ENCODE measurements around the gene CPB1. TPM values are rescaled to one million over a fixed set of nuclear protein-coding genes. Genes with fewer than 3 reads are reported as not detected.

CPB1 gene
- total and polyA plus RNA-seq, 10 of the 15 experiments (the other 5 are each of a cell fraction or from before 2014, with no cell fraction given), result 4.8 TPM; not detected in 9

DNA sequence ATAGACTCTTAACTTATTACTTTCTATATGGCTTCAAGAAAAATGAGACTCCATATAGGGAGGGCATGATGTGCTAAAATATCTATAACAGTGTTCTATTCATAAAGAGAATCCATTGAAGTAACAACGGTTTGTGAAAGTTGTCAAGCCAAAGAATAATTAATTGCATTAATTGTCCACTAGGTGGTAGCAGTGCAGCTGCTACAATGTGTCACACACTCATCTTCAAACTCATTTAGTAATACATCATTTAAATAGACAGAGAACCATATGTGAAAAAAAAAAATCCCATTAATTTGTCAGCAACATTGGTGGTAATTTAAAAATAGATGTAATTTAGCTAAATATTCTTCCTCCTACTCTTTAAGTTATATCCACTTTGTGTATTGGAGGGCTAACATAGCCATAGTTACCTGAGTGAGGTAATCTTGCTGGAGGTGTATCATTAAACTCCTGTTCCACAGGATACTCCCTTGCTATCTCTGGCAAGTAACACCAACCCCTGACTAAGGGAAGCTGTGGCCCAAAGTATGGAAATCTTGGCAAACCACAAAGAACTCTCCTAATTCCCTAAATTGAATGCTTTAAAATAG, 33.8 kb downstream of the CPB1 start (continued):
- TF ChIP-seq, protein P1, sequence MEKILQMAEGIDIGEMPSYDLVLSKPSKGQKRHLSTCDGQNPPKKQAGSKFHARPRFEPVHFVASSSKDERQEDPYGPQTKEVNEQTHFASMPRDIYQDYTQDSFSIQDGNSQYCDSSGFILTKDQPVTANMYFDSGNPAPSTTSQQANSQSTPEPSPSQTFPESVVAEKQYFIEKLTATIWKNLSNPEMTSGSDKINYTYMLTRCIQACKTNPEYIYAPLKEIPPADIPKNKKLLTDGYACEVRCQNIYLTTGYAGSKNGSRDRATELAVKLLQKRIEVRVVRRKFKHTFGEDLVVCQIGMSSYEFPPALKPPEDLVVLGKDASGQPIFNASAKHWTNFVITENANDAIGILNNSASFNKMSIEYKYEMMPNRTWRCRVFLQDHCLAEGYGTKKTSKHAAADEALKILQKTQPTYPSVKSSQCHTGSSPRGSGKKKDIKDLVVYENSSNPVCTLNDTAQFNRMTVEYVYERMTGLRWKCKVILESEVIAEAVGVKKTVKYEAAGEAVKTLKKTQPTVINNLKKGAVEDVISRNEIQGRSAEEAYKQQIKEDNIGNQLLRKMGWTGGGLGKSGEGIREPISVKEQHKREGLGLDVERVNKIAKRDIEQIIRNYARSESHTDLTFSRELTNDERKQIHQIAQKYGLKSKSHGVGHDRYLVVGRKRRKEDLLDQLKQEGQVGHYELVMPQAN (conservative IDR thresholded peaks at IDR 0.05), result no peak
- TF ChIP-seq KLF5 (IDR thresholded peaks at IDR 0.05; ENCODE audit: partially characterized antibody), result no peak
- TF ChIP-seq, protein P2, sequence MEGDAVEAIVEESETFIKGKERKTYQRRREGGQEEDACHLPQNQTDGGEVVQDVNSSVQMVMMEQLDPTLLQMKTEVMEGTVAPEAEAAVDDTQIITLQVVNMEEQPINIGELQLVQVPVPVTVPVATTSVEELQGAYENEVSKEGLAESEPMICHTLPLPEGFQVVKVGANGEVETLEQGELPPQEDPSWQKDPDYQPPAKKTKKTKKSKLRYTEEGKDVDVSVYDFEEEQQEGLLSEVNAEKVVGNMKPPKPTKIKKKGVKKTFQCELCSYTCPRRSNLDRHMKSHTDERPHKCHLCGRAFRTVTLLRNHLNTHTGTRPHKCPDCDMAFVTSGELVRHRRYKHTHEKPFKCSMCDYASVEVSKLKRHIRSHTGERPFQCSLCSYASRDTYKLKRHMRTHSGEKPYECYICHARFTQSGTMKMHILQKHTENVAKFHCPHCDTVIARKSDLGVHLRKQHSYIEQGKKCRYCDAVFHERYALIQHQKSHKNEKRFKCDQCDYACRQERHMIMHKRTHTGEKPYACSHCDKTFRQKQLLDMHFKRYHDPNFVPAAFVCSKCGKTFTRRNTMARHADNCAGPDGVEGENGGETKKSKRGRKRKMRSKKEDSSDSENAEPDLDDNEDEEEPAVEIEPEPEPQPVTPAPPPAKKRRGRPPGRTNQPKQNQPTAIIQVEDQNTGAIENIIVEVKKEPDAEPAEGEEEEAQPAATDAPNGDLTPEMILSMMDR (IDR thresholded peaks at IDR 0.05 in 2 of 3, conservative IDR thresholded peaks at IDR 0.05 in 1 of 3; ENCODE audit: control insufficient read depth in 2 of 3, extremely low read depth in 1 of 3, insufficient read depth in 1 of 3, low read depth in 3 of 3, low read length in 3 of 3), result peak; percentile 45 to 65 (median 46); a peak in 5 of 6 replicates

DNA sequence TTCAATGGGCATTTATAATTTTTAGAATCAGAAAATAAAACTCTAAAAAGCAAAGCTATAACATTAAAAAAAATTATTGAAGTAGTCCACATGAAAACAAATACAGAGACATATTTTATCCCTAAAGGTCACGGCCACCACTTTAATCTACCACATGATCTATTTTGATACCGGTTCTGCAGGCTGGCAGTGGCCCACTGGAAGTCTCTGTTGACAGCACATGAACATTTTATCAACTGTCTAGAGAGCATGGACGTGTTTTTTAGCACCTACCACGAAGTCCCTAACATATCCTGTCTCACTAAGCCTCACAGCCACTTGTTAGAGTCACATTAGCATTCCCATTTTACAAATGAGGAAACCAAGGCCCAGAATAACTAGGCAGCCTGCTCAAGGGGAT, 35.7 kb downstream of the CPB1 start:
- BruUV-seq (replicated peaks), result no TSS peak
- no peaks in the 10 kb centered on the region for H3K36me3 ChIP-seq (ENCODE audit: control insufficient read depth in 2 of 2, insufficient read depth in 2 of 2, low read length in 1 of 2)
- ChIA-PET POLR2A (no interaction called here), SMC1A (ENCODE audit: uncharacterized antibody, unreplicated experiment) (interaction anchor here (0.8 to 3.2 kb wide), 8 partner anchors 11 to 482 kb away, joined by 3 to 19 read pairs (median 4); no protein-coding TSS in a partner anchor), RAD21 (ENCODE audit: unreplicated experiment) (no interaction called here), CTCF (interaction anchor here (0.6 to 9.8 kb wide), 11 partner anchors 11 to 681 kb away, joined by 3 to 179 read pairs (median 4); no protein-coding TSS in a partner anchor)
- ATAC-seq (no peak), DNase-seq (ENCODE audit: low read depth, low spot score) (no peak), FAIRE-seq (no peak)
- H3K9ac ChIP-seq (ENCODE audit: control insufficient read depth, insufficient read depth, low read length), result no peak overlapping the region
- H3K4me3 ChIP-seq, result no peak overlapping the region
- no peak overlapping the region for H2AFZ ChIP-seq (ENCODE audit: control insufficient read depth, low read depth, low read length)
- H3K79me2 ChIP-seq (ENCODE audit: control insufficient read depth, insufficient read depth, low read length), result no peaks in the 10 kb centered on the region
- no peaks in the 10 kb centered on the region for H4K20me1 ChIP-seq (ENCODE audit: control insufficient read depth, insufficient read depth)
- no peak overlapping the region for H3K27ac ChIP-seq (ENCODE audit: control insufficient read depth, insufficient read depth)
- peaks cover 0 to 9% of the 10 kb centered on the region in 2 experiments; a peak in 2 of 4 replicates for H3K27me3 ChIP-seq (replicated peaks in 1 of 2; ENCODE audit: control insufficient read depth in 2 of 2, insufficient read depth in 2 of 2, low read length in 1 of 2)
- intact Hi-C loops (cut with micrococcal nuclease; ENCODE audit: unreplicated experiment) (loop anchor here (5.0 to 10.0 kb wide), 3 partner anchors 254 to 478 kb away; no protein-coding TSS in a partner anchor), in situ Hi-C loops (cut with MboI) (loop anchor here (5.0 to 10.0 kb wide), 2 partner anchors 84 to 412 kb away; no protein-coding TSS in a partner anchor)
- H3K4me1 ChIP-seq (ENCODE audit: control insufficient read depth, insufficient read depth, low read length), result no peaks in the 10 kb centered on the region
- WGBS (ENCODE audit: insufficient coverage, insufficient replicate concordance, low lambda C conversion rate, missing lambda C conversion rate), result 7% methylated on average over 4 of the region's 4 CpGs
- no peaks in the 10 kb centered on the region for H3K9me3 ChIP-seq (replicated peaks; ENCODE audit: control insufficient read depth, insufficient read depth, low read length)
- H3K4me2 ChIP-seq (ENCODE audit: control insufficient read depth, insufficient read depth), result no peak overlapping the region
- TF ChIP-seq TARDBP (IDR thresholded peaks at IDR 0.05; ENCODE audit: borderline replicate concordance), result no peak
- TF ChIP-seq, protein P3, sequence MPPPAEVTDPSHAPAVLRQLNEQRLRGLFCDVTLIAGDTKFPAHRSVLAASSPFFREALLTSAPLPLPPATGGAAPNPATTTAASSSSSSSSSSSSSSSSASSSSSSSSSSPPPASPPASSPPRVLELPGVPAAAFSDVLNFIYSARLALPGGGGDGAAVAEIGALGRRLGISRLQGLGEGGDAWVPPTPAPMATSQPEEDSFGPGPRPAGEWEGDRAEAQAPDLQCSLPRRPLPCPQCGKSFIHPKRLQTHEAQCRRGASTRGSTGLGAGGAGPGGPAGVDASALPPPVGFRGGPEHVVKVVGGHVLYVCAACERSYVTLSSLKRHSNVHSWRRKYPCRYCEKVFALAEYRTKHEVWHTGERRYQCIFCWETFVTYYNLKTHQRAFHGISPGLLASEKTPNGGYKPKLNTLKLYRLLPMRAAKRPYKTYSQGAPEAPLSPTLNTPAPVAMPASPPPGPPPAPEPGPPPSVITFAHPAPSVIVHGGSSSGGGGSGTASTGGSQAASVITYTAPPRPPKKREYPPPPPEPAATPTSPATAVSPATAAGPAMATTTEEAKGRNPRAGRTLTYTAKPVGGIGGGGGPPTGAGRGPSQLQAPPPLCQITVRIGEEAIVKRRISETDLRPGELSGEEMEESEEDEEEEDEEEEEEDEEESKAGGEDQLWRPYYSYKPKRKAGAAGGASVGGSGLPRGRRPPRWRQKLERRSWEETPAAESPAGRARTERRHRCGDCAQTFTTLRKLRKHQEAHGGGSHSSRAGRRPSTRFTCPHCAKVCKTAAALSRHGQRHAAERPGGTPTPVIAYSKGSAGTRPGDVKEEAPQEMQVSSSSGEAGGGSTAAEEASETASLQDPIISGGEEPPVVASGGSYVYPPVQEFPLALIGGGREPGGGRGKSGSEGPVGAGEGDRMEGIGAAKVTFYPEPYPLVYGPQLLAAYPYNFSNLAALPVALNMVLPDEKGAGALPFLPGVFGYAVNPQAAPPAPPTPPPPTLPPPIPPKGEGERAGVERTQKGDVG (CRISPR knock-in tag; IDR thresholded peaks at IDR 0.05), result no peak
- no peak for TF ChIP-seq GATAD2B (conservative IDR thresholded peaks at IDR 0.05; ENCODE audit: low read depth)
- TF ChIP-seq DPF2 (IDR thresholded peaks at IDR 0.05), result no peak
- no peak for TF ChIP-seq ZNF622 (IDR thresholded peaks at IDR 0.05)
- TF ChIP-seq BHLHE40 (IDR thresholded peaks at IDR 0.05; ENCODE audit: borderline replicate concordance in 1 of 2, low read depth in 2 of 2, low read length in 1 of 2), result no peak
- TF ChIP-seq, protein P4, sequence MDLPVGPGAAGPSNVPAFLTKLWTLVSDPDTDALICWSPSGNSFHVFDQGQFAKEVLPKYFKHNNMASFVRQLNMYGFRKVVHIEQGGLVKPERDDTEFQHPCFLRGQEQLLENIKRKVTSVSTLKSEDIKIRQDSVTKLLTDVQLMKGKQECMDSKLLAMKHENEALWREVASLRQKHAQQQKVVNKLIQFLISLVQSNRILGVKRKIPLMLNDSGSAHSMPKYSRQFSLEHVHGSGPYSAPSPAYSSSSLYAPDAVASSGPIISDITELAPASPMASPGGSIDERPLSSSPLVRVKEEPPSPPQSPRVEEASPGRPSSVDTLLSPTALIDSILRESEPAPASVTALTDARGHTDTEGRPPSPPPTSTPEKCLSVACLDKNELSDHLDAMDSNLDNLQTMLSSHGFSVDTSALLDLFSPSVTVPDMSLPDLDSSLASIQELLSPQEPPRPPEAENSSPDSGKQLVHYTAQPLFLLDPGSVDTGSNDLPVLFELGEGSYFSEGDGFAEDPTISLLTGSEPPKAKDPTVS (IDR thresholded peaks at IDR 0.05; ENCODE audit: low read depth, low read length), result no peak
- no peak for TF ChIP-seq CHD2 (IDR thresholded peaks at IDR 0.05; ENCODE audit: borderline replicate concordance, low read depth, low read length)
